Stimulated activated CD4-positive, alpha-beta T cell treated with anti-CD3 and anti-CD28 coated beads, Interleukin-12 subunit alpha, Interleukin-12 subunit beta, amount 100 ng/mL, for 24 hours (primary cell): ENCODE data around the gene ESRP2.

Source experiments
- DNase-seq, 2 experiments: peaks; one replicate each; pipeline ENCODE4 v3.0.0-alpha.2; 2020; ENCODE audit warnings: low read depth in 2 of 2

ESRP2 gene

DNA sequence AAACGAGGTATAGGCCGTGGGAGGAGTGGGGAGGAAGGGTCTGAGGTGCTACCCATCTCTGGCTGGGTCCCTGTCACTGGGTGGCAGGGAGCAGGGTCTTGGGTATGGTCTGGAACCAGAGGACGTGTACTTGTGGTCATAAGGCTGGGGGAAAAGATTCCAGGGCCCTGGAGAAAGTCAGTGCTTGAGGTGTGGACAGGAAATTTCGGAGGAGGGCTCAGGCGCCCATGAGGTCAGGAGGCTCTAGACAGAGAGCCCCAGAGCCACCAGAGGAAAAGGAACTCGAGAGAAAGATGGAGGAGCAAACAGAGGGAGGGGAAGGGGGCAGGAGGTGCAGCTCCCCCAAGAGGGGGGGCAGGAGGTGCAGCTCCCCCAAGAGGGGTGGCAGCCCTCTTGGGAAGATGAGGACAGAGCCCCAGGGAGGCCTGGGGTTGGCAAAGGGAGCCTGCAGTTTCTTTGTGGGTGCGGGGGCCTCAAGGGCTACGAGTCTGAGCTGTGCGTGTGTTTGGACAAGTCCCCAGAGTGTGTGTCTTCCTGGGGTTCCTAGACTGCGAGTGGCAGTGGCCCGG, 27.7 kb upstream of the ESRP2 start:
- DNase-seq, result no peak

DNA sequence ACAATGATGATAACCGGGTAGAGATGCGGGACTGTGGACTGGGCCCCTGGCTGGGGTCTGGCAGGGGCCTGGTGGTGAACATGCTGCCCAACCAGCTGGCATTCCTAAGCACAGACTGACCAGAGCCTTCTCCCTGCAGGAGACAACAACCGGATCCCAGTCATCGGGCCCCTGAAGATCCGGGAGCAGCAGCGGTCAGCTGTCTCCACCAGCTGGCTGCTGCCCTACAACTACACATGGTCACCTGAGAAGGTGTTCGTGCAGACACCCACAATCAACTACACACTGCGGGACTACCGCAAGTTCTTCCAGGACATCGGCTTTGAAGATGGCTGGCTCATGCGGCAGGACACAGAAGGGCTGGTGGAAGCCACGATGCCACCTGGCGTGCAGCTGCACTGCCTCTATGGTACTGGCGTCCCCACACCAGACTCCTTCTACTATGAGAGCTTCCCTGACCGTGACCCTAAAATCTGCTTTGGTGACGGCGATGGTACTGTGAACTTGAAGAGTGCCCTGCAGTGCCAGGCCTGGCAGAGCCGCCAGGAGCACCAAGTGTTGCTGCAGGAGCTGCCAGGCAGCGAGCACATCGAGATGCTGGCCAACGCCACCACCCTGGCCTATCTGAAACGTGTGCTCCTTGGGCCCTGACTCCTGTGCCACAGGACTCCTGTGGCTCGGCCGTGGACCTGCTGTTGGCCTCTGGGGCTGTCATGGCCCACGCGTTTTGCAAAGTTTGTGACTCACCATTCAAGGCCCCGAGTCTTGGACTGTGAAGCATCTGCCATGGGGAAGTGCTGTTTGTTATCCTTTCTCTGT, 23.3 kb upstream of the ESRP2 start:
- DNase-seq, result no peak

DNA sequence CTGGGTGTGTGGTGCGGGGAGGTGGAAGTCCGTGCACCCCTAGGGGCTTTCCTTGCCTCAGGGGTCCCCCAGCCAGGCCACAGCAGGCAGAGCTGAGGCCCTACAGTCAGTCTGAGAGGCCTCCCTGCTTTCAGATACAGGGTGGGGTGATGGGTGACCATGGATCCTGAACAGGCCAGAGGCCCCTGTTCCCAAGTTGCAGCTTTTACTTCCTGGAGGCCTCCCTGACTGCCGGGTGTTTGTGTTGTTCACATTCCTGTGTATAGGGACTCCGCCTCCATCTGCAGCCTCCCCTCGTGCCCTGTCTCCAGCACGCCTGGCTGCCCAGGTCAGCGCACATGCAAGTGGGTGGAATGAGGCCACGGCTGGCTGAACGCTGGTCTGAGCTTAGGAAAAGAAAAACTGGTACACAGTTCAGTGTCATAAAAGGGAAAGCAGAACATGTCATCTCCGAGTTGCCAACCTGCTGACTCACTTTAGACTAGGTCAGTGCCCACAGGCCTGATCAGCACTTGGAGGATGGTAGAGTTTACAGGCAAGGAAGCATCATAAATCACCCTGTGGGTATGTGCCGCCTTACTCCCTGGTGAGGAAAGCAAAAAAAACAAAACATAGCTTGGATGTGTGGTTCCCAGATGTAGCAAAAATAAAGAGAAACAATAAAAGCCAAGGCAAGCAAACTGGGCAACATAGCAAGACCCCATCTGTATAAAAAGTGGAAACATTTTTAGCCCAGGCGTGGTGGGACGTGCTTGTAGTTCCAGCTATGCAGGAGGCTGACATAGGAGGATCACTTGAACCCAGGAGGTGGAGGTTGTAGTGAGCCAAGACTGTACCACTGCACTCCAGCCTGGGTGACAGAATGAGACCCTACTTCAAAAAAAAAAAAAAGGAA, 22.2 kb upstream of the ESRP2 start:
- no peak for DNase-seq

DNA sequence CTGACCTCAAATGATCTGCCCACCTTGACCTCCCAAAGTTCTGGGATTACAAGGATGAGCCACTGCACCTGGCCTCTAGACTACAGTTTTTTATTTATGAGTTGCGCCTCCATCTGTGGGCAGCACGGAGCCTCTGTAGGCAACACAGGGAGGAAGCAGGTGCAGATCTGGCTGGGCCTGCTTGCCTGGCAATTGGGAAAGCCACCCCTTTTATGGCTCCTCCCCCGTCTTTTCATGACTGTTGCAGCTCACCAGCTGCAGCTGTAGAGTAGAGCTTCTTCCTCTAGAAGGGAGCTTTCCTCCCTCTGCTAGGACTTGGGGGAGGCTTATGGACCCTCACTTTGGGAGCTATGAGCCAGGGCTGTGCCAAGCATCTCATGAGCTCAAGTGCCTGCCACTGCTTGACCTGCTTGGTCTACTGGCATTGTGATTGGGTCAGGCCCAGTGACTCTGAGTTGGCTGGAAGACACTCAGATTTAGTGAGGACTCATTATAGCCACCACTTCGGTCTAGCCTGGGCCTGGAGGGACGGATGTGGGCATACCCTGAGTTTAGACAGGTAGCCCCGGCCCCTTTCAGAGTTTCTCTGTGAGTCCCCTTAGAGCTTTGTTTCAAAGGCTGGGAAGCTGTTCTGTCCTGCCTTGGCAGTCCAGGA, 21.5 kb upstream of the ESRP2 start:
- DNase-seq, result no peak

DNA sequence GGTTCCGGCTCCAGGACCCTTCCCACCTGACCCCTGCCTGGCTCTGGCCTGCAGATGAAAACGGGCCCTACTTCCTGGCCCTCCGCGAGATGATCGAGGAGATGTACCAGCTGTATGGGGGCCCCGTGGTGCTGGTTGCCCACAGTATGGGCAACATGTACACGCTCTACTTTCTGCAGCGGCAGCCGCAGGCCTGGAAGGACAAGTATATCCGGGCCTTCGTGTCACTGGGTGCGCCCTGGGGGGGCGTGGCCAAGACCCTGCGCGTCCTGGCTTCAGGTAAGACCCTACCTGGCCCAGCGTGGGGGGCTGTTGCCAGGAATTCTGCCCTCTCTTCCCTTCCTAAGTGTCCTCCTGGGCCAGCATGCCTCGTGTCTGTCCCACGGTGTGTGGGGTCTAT, 19.8 kb upstream of the ESRP2 start:
- no peak for DNase-seq

DNA sequence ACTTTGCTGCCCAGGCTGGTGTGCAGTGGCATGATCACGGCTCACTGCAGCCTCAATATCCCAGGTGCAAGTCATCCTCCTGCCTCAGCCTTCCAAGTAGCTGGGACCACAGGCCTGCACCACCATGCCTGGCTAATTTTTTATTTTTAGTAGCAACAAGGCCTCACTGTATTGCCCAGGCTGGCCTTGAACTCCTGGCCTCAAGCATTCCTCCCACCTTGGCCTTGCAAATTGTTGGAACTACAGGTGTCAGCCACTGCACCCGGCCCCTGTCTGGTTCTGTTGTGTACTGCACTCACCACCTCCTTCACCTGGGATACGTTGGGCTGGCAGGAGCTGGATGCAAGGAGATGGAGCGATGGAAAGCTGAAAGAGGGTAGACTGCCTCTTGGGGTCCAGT, 17.8 kb upstream of the ESRP2 start:
- no peak for DNase-seq

DNA sequence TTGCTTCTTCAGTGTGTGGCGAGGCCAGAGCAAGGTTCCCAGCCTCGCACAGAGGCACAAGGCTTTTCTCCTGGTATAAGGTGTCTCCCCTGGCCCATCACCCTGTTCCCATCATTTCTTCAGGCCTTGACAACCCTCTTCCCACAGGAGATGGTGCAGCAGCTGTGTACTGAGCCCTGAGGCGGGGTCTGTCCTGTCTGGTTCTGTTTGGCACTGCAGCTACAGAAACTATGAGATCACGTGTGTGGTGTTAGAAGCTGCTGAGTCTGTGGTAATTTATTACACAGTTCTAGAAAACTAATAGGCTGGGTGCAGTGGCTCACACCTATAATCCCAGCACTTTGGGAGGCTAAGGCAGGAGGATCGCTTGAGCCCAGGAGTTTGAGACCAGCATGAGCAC, 16.5 kb upstream of the ESRP2 start:
- no peak for DNase-seq

DNA sequence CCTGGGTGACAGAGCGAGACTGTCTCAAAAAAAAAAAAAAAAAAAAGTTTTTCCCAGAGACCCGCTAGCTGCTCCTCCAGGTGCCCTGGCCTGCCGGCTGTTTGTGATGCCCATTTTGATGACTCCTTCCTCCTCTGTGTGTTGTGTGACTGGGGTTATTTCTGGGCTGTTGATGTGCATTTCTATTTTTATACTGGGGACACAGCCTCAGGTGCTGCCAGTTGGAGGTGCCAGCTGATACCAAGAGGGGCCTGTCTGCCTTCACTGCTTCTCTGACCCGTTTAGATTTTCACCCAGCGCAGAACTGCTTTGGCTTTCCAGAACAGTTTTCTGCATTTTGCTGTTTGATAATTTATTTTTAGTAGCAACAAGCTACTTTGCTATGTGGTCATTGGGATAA, 15.9 kb upstream of the ESRP2 start:
- no peak for DNase-seq

DNA sequence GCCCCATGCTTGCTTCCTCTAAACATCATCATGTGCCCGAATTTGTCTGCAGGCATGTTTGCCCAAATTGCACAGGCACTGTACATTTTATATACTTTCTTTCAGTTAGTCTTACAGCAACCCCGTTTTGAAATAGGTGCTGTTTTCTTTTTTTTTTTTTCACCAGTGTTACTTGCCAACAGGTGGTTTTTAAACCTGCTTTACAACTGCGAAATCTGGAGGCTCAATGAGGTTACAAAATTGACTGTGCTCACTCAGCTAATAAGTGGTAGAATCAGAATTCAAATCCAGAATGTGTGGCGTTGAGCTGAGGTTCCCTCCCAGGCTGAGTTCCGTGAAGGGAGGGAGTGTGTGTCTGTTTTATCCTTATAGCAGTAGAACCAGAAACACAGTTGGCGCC, 15.0 kb upstream of the ESRP2 start:
- DNase-seq, result no peak

DNA sequence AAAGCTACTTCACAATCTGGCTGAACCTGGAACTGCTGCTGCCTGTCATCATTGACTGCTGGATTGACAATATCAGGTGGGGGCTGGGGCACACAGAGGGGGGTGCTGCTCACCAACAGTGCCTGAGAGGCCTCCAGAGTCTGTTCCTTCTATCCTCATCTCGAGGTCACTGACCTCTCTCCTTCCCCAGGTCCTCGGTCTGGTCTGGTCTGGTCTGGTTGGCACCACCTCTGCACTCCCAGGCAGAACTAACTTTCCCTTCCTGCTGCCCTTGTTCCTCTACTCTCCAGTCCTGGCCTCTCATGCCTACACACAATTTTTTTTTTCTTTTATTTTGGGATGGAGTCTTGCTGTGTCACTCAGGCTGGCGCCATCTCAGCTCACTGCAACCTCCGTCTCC, 13.4 kb upstream of the ESRP2 start:
- DNase-seq, result no peak

DNA sequence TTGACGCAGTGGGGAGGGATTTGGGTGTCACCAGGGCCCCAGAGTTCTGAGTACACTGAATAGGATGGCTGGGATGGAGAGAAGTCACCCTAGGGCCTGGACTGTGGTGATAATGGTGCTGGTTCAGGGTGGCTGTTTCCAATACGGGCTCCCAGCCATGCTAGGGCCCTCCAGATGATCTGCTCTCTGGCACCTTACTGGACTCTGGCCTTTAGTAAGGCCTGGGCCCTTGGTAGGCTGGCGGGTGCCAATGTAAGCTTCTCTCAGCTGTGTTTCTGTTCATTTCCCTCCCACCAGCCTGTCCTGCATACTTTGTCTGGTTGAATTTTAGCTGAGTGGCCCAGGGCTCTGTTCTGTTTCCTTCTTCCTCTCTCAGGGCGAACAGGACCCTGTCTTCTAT, 12.0 kb upstream of the ESRP2 start:
- DNase-seq, result no peak

DNA sequence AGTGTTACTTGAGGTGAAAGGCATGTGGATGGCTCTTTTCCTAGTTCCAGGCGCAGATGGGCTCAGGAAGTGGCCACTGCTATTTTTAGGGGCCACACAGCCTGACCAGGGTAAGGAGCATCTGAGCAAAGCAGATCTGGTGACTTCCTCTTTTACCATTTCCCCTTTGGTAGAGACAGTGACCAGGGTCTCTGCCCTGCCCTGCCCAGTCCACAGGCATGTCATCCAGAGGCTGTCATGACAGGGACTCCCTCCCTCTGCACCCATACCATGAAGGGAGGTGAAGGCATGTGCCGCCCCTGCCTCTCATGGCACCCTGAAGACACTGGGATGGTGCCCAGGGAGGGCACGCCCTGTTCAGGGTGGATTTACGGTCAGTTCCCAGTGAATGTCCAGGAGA, 11.5 kb upstream of the ESRP2 start:
- DNase-seq, result no peak

DNA sequence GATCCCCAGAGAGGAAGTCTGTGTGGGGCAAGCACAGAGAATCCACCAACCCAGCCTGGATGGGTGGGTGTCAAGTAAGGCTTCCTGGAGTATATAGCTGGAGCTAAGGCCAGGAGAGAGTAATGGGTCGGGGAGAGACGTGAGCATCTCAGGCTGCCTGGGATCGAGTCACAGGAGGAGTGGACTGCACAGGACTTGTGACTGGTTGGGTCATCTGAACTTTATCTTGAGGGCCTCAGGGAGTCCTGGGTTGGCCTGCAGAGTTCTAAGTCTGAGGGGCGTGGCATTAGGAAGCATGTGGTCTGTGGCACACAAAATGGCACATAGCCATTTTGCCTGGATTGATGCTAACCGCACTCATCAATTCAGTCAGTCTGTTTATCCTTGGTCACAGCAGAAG, 10.7 kb upstream of the ESRP2 start:
- no peak for DNase-seq

DNA sequence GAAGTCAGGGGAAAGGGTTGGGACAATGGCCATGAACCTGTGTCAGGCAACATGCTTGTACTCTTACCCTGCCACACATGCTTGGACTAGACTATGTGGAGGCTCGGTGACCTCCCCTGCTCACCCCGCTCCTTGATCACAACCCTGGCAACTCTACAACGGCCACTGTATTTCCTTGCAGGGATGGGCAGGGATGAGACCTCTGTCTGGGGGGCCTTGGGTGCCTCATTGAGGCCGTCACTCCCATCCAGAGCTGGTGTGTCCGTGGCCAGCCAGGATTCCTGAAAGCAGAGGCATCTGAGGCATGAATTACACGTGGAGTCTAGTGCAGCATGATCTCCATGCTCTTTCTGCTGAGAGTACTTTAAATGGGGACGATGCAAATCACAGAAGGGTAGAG, 10.2 kb upstream of the ESRP2 start:
- no peak for DNase-seq

DNA sequence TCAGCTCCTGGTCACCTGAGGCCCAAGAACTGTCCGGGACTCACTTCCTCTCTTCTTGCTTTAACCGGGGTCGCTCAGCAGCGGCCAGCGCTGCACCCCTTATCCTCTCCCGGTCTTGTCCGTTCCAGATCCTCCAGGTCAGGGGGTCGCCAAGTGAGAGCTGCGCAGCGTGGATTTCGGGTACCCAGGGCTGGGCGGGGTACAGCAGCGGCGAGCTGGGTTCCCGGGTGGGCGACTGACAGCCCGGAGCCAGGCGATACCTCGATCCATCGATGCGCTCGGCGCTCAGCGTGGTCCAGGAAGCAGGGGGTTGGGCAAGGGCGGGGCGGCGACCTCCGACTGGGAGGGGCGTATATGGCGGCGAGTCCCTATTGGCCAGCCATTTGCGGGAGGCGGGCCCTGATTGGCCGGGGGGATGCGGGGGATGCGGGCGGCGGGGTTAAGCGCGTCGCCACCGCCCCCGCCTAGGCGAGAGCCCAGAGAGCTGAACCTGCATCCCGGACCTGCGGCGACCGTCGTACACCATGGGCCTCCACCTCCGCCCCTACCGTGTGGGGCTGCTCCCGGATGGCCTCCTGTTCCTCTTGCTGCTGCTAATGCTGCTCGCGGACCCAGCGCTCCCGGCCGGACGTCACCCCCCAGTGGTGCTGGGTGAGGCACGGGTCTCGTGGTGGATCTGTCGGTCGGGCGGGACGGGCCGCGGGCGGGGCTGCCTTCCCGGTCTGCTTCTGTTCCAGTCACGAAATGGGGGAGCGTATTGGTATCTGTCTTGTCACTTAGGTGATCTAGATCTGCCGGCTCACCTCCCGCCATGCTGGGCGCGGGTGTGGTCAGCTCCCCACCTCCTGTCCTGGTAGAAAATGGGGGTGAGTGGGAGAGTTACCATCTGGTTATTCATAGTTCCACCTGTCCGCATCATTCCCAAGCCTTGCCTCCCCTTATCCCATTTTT, 9.3 kb upstream of the ESRP2 start, which contains the start of gene PLA2G15:
Gene PLA2G15 (plus strand): TSS at position 471 of the 951 bp plus-strand sequence. CDS start 54 bp downstream, at position 525.
- DNase-seq, result peak; percentile 95 to 97

DNA sequence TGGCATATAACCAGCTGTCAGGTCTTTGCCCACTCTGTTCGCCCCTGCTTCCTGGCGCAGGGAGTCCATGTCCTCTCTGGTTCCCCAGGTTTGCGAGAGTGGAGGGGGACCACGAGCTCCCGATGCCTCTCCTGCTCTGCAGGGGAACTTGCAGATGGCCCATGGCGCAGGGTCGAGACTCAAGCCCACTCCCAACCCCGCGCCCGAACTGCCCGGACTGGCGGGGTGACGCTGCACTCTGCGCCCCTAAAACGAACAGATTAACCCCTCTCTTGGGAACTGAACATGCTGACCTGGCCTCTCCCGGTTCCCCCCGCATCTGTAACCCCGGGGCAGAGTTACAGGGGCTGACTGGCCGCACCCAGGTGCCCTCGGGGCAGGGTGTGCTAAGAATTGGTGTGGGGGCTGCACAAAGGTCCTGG, 8.6 kb upstream of the ESRP2 start:
- no peak for DNase-seq

DNA sequence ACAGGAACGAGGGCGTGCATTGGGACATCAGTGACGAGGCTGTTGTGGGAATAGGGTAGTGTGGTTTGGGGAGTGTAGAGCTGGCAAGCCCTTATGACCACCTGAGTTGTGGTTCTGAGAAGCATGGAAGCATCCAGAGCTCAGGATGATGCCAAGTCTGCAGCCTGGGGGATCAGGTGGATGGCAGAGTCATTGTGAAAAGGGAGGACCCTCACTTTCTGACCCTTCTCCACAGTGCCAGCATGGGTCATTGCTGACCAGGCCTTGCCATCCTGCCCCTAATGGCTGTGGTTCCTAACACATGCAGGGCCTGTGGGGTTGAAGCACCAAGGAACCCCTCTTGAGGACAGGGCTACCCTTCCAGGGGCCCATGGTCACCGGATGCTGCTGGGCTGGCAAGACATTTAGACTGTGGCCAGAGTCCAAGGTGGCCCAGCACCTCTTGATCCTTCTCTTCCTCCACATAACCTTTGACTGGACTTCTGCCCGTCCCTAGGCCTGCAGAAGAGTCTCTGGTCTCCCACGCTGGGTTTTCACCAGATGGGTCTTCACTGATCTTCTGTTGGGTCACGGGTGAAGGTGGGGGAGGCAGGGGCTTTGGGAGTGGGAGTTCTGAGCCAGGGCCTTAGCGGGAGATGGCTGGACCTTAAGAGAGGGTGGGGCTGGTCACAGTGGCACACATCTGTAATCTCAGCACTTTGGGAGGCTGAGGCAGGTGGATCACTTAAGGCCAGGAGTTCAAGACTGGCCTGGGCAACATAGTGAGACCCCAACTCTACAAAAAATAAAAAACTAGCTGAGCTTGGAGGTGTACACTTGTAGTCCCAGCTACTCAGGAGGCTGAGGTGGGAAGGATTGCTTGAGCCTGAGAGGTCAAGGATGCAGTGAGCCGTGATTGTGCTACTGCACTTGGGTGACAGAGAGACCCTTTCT, 7.3 kb upstream of the ESRP2 start:
- DNase-seq, result no peak

DNA sequence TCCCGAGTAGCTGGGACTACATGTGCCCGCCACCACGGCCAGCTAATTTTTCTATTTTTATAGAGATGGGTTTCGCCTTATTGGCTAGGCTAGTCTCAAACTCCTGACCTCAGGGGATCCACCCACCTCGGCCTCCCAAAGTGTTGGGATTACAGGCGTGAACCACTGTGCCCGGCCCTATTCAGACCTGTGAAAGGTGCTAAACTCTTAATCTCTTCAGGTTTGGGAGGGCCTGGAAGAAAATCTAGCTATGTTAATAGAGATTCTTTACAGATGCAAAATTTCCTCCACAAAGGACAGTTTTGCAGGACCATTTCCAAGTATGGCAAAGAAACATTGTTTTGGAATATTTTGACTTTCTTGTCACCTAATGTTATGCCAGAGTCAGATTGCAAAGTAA, 6.2 kb upstream of the ESRP2 start:
- no peak for DNase-seq

DNA sequence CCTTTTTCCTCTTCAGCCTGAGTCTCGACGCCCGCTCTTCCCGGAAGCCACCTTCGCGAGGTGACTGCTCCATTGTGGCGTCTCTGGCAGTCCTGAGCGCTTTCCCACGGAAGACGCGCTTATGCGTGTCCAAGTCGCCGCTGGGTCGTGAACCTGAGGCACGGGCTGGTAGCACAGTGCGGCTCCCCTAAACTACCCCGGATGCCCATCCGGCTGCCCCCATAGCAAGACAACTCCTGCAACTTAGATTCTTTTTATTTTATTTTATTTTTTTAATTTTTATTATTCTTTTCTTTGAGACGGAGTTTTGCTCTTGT, 2.1 kb upstream of the ESRP2 start:
- DNase-seq, result no peak
